ENCODE measurements around the gene PAPPA.

Gene PAPPA

GRCh38 chr9:116153765-116154333 is at the start of gene PAPPA:
Gene PAPPA, plus strand, starts transcription at chr9:116153791. Its CDS starts 382 bp downstream, at chr9:116154173.
- peak within 1 kb of the TSS; percentile 78 for H3K27ac ChIP-seq (ENCODE audit: low read length)
- H3K9ac ChIP-seq (ENCODE audit: low read length in 2 of 2), result peak within 1 kb of the TSS; percentile 64 to 65
- peak within 1 kb of the TSS; percentile 51 to 75 for H3K4me3 ChIP-seq (ENCODE audit: low read length in 2 of 2)
- no peaks in the 10 kb centered on the region for H3K9me3 ChIP-seq (ENCODE audit: control insufficient read depth in 2 of 2, low read length in 2 of 2)
- H3K27me3 ChIP-seq (ENCODE audit: control insufficient read depth in 1 of 2, insufficient read depth in 2 of 2, low read length in 2 of 2), result peaks cover 9 to 26% of the 10 kb centered on the region in 2 donors
- H3K4me1 ChIP-seq (ENCODE audit: control insufficient read depth, insufficient read depth, low read length), result peaks cover 16% of the 10 kb centered on the region
- no peaks in the 10 kb centered on the region for H3K36me3 ChIP-seq (ENCODE audit: control insufficient read depth in 2 of 2, insufficient read depth in 2 of 2, low read length in 2 of 2)

- Histone ChIP-seq H3K36me3 (ENCODE audit: control insufficient read depth in 2 of 2, insufficient read depth in 2 of 2, low read length in 2 of 2) (no peaks in the 10 kb centered on the region), H3K9ac (ENCODE audit: low read length in 2 of 2) (no peak overlapping the region), H3K9me3 (ENCODE audit: control insufficient read depth in 2 of 2, low read length in 2 of 2) (peaks cover 0 to 3% of the 10 kb centered on the region in 2 donors), H3K4me1 (ENCODE audit: control insufficient read depth, insufficient read depth, low read length) (no peaks in the 10 kb centered on the region), H3K4me3 (ENCODE audit: low read length in 2 of 2) (no peak overlapping the region), H3K27ac (ENCODE audit: low read length) (no peak overlapping the region), H3K27me3 (ENCODE audit: control insufficient read depth in 1 of 2, insufficient read depth in 2 of 2, low read length in 2 of 2) (no peaks in the 10 kb centered on the region)
Measured at GRCh38 chr9:116103976-116104820, 49.4 kb upstream of the PAPPA start.

- Histone ChIP-seq H3K4me3 (ENCODE audit: low read length in 2 of 2) (no peak overlapping the region), H3K27ac (ENCODE audit: low read length) (no peak overlapping the region), H3K27me3 (ENCODE audit: control insufficient read depth in 1 of 2, insufficient read depth in 2 of 2, low read length in 2 of 2) (no peaks in the 10 kb centered on the region), H3K9ac (ENCODE audit: low read length in 2 of 2) (no peak overlapping the region), H3K9me3 (ENCODE audit: control insufficient read depth in 2 of 2, low read length in 2 of 2) (no peaks in the 10 kb centered on the region), H3K4me1 (ENCODE audit: control insufficient read depth, insufficient read depth, low read length) (no peaks in the 10 kb centered on the region), H3K36me3 (ENCODE audit: control insufficient read depth in 2 of 2, insufficient read depth in 2 of 2, low read length in 2 of 2) (no peaks in the 10 kb centered on the region)
Measured at GRCh38 chr9:116112236-116112635, 41.4 kb upstream of the PAPPA start.

GRCh38 chr9:116115761-116116353 is 37.7 kb upstream of the PAPPA start:
- H3K27me3 ChIP-seq (ENCODE audit: control insufficient read depth in 1 of 2, insufficient read depth in 2 of 2, low read length in 2 of 2), result no peaks in the 10 kb centered on the region
- H3K9ac ChIP-seq (ENCODE audit: low read length in 2 of 2), result no peak overlapping the region
- H3K4me3 ChIP-seq (ENCODE audit: low read length in 2 of 2), result no peak overlapping the region
- H3K9me3 ChIP-seq (ENCODE audit: control insufficient read depth in 2 of 2, low read length in 2 of 2), result no peaks in the 10 kb centered on the region
- H3K4me1 ChIP-seq (ENCODE audit: control insufficient read depth, insufficient read depth, low read length), result no peaks in the 10 kb centered on the region
- no peaks in the 10 kb centered on the region for H3K36me3 ChIP-seq (ENCODE audit: control insufficient read depth in 2 of 2, insufficient read depth in 2 of 2, low read length in 2 of 2)
- H3K27ac ChIP-seq (ENCODE audit: low read length), result no peak overlapping the region

GRCh38 chr9:116116393-116116792 is 37.2 kb upstream of the PAPPA start:
- H3K9ac ChIP-seq (ENCODE audit: low read length in 2 of 2), result no peak overlapping the region

GRCh38 chr9:116123171-116123570 is 30.4 kb upstream of the PAPPA start:
- Histone ChIP-seq H3K4me3 (ENCODE audit: low read length in 2 of 2) (no peak overlapping the region), H3K27me3 (ENCODE audit: control insufficient read depth in 1 of 2, insufficient read depth in 2 of 2, low read length in 2 of 2) (no peaks in the 10 kb centered on the region), H3K36me3 (ENCODE audit: control insufficient read depth in 2 of 2, insufficient read depth in 2 of 2, low read length in 2 of 2) (no peaks in the 10 kb centered on the region), H3K4me1 (ENCODE audit: control insufficient read depth, insufficient read depth, low read length) (no peaks in the 10 kb centered on the region), H3K9ac (ENCODE audit: low read length in 2 of 2) (no peak overlapping the region), H3K9me3 (ENCODE audit: control insufficient read depth in 2 of 2, low read length in 2 of 2) (no peaks in the 10 kb centered on the region), H3K27ac (ENCODE audit: low read length) (no peak overlapping the region)

More at GRCh38 chr9:116116393-116116792, 37.2 kb upstream of the PAPPA start:
- no peak overlapping the region for H3K27ac ChIP-seq (ENCODE audit: low read length)
- H3K27me3 ChIP-seq (ENCODE audit: control insufficient read depth in 1 of 2, insufficient read depth in 2 of 2, low read length in 2 of 2), result no peaks in the 10 kb centered on the region
- H3K9me3 ChIP-seq (ENCODE audit: control insufficient read depth in 2 of 2, low read length in 2 of 2), result no peaks in the 10 kb centered on the region
- H3K4me1 ChIP-seq (ENCODE audit: control insufficient read depth, insufficient read depth, low read length), result no peaks in the 10 kb centered on the region
- H3K36me3 ChIP-seq (ENCODE audit: control insufficient read depth in 2 of 2, insufficient read depth in 2 of 2, low read length in 2 of 2), result no peaks in the 10 kb centered on the region
- no peak overlapping the region for H3K4me3 ChIP-seq (ENCODE audit: low read length in 2 of 2)

GRCh38 chr9:116124472-116125040 is 29.0 kb upstream of the PAPPA start:
- H3K9ac ChIP-seq (ENCODE audit: low read length in 2 of 2), result no peak overlapping the region
- H3K4me3 ChIP-seq (ENCODE audit: low read length in 2 of 2), result no peak overlapping the region
- H3K27ac ChIP-seq (ENCODE audit: low read length), result no peak overlapping the region
- H3K27me3 ChIP-seq (ENCODE audit: control insufficient read depth in 1 of 2, insufficient read depth in 2 of 2, low read length in 2 of 2), result no peaks in the 10 kb centered on the region
- H3K36me3 ChIP-seq (ENCODE audit: control insufficient read depth in 2 of 2, insufficient read depth in 2 of 2, low read length in 2 of 2), result no peaks in the 10 kb centered on the region
- no peaks in the 10 kb centered on the region for H3K9me3 ChIP-seq (ENCODE audit: control insufficient read depth in 2 of 2, low read length in 2 of 2)
- H3K4me1 ChIP-seq (ENCODE audit: control insufficient read depth, insufficient read depth, low read length), result no peaks in the 10 kb centered on the region

GRCh38 chr9:116133163-116133562 is 20.4 kb upstream of the PAPPA start:
- Histone ChIP-seq H3K9ac (ENCODE audit: low read length in 2 of 2) (no peak overlapping the region), H3K9me3 (ENCODE audit: control insufficient read depth in 2 of 2, low read length in 2 of 2) (peaks cover 0 to 2% of the 10 kb centered on the region in 2 donors), H3K36me3 (ENCODE audit: control insufficient read depth in 2 of 2, insufficient read depth in 2 of 2, low read length in 2 of 2) (no peaks in the 10 kb centered on the region), H3K27me3 (ENCODE audit: control insufficient read depth in 1 of 2, insufficient read depth in 2 of 2, low read length in 2 of 2) (no peaks in the 10 kb centered on the region), H3K4me1 (ENCODE audit: control insufficient read depth, insufficient read depth, low read length) (no peaks in the 10 kb centered on the region), H3K4me3 (ENCODE audit: low read length in 2 of 2) (no peak overlapping the region), H3K27ac (ENCODE audit: low read length) (no peak overlapping the region)

- no peak overlapping the region for H3K4me3 ChIP-seq (ENCODE audit: low read length in 2 of 2)
- H3K36me3 ChIP-seq (ENCODE audit: control insufficient read depth in 2 of 2, insufficient read depth in 2 of 2, low read length in 2 of 2), result no peaks in the 10 kb centered on the region
- H3K4me1 ChIP-seq (ENCODE audit: control insufficient read depth, insufficient read depth, low read length), result no peaks in the 10 kb centered on the region
- H3K9me3 ChIP-seq (ENCODE audit: control insufficient read depth in 2 of 2, low read length in 2 of 2), result peaks cover 0 to 2% of the 10 kb centered on the region in 2 donors
- H3K27me3 ChIP-seq (ENCODE audit: control insufficient read depth in 1 of 2, insufficient read depth in 2 of 2, low read length in 2 of 2), result no peaks in the 10 kb centered on the region
- no peak overlapping the region for H3K27ac ChIP-seq (ENCODE audit: low read length)
- H3K9ac ChIP-seq (ENCODE audit: low read length in 2 of 2), result no peak overlapping the region
Measured at GRCh38 chr9:116134975-116135374, 18.6 kb upstream of the PAPPA start.

GRCh38 chr9:116137010-116137409 is 16.6 kb upstream of the PAPPA start:
- Histone ChIP-seq H3K9ac (ENCODE audit: low read length in 2 of 2) (no peak overlapping the region), H3K4me3 (ENCODE audit: low read length in 2 of 2) (no peak overlapping the region), H3K27me3 (ENCODE audit: control insufficient read depth in 1 of 2, insufficient read depth in 2 of 2, low read length in 2 of 2) (no peaks in the 10 kb centered on the region), H3K9me3 (ENCODE audit: control insufficient read depth in 2 of 2, low read length in 2 of 2) (no peaks in the 10 kb centered on the region), H3K36me3 (ENCODE audit: control insufficient read depth in 2 of 2, insufficient read depth in 2 of 2, low read length in 2 of 2) (no peaks in the 10 kb centered on the region), H3K27ac (ENCODE audit: low read length) (no peak overlapping the region), H3K4me1 (ENCODE audit: control insufficient read depth, insufficient read depth, low read length) (no peaks in the 10 kb centered on the region)

All from stomach smooth muscle (tissue), 2 donors.